Measurements from ENCODE around the gene FAM241B.

DNA sequence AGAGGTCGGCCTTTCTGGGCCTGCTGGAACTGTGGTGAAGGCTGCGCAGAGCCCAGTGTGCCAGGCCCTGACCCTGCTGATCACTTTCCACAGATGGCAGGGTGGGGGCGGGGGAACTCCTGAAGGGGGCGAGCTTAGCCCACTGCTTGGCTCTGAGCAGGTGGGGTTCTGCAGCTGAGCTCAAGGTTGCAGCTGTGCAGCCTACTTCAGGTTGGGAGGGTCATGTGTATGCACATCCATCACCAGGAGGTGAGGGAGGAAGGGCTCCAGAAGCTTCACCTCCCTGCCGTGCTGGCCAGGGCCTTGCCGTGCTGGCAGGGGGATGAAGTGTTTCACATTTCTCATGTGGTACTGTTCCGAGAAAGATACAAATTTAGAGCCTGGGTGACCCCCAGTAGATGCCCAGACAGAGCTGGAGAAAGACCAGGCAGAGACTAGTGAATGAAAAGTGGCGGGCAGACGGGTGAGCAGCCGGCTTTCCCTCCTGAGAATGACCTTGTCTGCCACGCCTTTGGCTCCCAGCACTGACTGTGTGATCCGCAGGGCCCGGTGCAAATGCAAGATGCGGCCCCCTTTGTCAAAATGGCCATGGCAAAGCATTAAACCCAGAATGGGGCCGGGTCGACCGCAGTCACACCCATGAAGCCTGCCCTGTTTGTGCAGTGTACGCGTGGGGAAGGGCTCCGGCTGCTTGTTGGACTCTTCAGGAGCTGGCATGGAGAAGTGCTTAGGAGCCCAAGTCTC lies 25.2 kb downstream of the FAM241B start:
- TF ChIP-seq POLR2AphosphoS5 (IDR thresholded peaks at IDR 0.05; ENCODE audit: low read depth, low read length): no peak
- no peak for TF ChIP-seq TAF1 (IDR thresholded peaks at IDR 0.05; ENCODE audit: borderline replicate concordance, insufficient read depth, low read length)
